DLD1 (cell line): ENCODE measurements around the gene UACA.
"Not testable (repeated sequence)": the region's sequence is repeated elsewhere in the genome, so short reads cannot be mapped to it uniquely, and the experiment has no call there.

ENCODE experiments used
- in situ Hi-C: cut with HindIII; loops from 2 replicates; pipeline ENCODE4 v1.10.0; 2017; ENCODE audit warnings: low sequenced_read_pairs

The UACA gene

GRCh38 chr15:70763120-70763949, at the start of gene UACA:
Gene UACA, minus strand, starts transcription at chr15:70763558. Its CDS starts 151 bp downstream, at chr15:70763407.
- in situ Hi-C loops: no loop called here

- in situ Hi-C loops: no loop called here
Measured at GRCh38 chr15:70812827-70813364, 49.5 kb upstream of the UACA start.

- in situ Hi-C loops: no loop called here
Measured at GRCh38 chr15:70810916-70811578, 47.7 kb upstream of the UACA start.

- in situ Hi-C loops: no loop called here
Measured at GRCh38 chr15:70806992-70807712, 43.8 kb upstream of the UACA start.

GRCh38 chr15:70804388-70804787, 41.0 kb upstream of the UACA start:
- in situ Hi-C loops: not testable (repeated sequence)

GRCh38 chr15:70802629-70803028, 39.3 kb upstream of the UACA start:
- in situ Hi-C loops: no loop called here

- in situ Hi-C loops: no loop called here
Measured at GRCh38 chr15:70801109-70801508, 37.8 kb upstream of the UACA start.

GRCh38 chr15:70799667-70800450, 36.5 kb upstream of the UACA start:
- in situ Hi-C loops: no loop called here

GRCh38 chr15:70797464-70797863, 34.1 kb upstream of the UACA start:
- in situ Hi-C loops: no loop called here

GRCh38 chr15:70796516-70797310, 33.4 kb upstream of the UACA start:
- in situ Hi-C loops: no loop called here

GRCh38 chr15:70795311-70795665, 31.9 kb upstream of the UACA start:
- in situ Hi-C loops: no loop called here

GRCh38 chr15:70794596-70795310, 31.4 kb upstream of the UACA start:
- in situ Hi-C loops: no loop called here

GRCh38 chr15:70793694-70794093, 30.3 kb upstream of the UACA start:
- in situ Hi-C loops: no loop called here

GRCh38 chr15:70792171-70792573, 28.8 kb upstream of the UACA start:
- in situ Hi-C loops: no loop called here

GRCh38 chr15:70791259-70791658, 27.9 kb upstream of the UACA start:
- in situ Hi-C loops: no loop called here

GRCh38 chr15:70789213-70789612, 25.9 kb upstream of the UACA start:
- in situ Hi-C loops: no loop called here

GRCh38 chr15:70788114-70789049, 25.0 kb upstream of the UACA start:
- in situ Hi-C loops: no loop called here

- in situ Hi-C loops: no loop called here
Measured at GRCh38 chr15:70786996-70787395, 23.6 kb upstream of the UACA start.
